GM19099 (cell line): ENCODE measurements around the gene C14orf119.
A peak's percentile ranks its signal among the peaks of the same experiment; 100 is the strongest.

Experiments
- POLR2A ChIP-seq: IDR thresholded peaks from 3 replicates; pipeline ENCODE4 v1.6.1; 2011; ENCODE audit warnings: low read depth; ENCODE audit not compliant: insufficient read length; ENCODE audit errors: extremely low read depth

Gene C14orf119

DNA sequence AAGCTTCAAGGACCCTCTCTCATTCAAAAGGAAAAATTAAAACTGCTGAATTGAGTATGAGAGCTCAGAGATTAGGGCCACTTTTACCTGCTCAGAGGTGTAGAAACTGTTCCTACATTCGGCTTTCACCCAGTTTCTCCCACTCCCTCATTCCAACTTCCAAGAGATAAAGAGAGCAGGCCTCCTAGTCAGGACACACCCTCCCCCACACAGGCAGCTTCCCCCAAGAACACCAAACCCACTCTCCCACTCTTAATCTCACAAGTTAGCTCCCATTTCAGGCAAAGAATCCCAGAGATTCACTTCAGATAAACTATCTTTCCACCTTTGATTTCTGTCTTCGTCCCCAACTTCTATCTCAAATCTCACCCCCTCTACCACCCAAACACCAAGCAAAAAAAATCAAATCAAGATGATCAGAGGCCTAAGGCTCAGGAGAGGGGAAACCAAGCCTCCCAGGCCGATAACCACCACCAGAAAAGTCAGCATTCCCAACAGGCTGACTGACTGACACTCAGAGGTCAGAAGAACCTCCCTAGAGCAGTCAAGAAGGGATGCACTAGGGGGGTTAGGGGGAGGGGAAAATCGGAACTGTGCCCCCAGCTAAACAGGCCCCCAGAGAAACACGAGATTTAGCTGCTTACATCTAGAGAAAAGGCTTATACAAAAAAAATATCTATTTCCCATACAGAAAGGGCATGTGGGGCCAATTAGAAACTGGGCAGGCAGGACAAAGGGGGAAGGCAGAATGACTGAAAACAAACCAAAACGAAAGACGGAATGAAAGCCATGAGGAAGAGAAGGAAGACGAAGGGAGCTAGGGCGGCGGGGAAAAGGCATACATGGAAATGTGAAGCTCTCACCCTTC, 24.8 kb upstream of the C14orf119 start:
- no peak for TF ChIP-seq POLR2A

DNA sequence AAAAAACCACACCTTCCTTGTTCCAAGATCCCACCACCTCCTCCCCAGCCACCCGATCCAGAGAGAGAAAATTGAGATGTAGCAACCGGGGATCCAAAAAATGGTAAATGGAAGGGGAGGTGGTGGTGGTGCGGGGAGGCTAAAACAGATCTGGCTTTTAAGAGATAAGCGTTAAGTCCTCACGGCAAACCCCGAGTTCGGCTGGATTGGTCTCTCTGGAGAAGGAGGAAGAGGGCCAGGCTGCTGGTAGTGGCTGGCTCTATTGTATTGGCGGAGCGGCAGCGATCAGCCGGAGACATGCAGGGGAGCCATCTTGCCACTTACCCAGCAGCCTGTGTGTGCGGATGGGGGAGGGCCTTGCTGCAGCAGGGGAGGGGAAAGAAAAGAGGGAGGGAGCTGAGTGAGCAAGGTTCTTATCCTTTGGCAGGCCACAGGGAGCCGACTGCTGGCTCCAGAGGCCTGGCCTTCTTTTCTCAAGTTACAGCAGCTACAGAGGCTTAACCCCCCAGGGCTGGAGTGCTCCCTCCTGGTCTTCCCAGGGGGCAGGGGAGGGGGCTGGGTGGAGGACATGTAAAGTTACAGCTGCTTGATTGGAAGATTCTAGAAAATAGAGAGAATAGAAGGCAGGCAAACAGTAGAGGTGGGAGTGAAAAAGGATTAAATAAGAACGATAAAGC, 23.9 kb upstream of the C14orf119 start:
- TF ChIP-seq POLR2A = peak; percentile 84

DNA sequence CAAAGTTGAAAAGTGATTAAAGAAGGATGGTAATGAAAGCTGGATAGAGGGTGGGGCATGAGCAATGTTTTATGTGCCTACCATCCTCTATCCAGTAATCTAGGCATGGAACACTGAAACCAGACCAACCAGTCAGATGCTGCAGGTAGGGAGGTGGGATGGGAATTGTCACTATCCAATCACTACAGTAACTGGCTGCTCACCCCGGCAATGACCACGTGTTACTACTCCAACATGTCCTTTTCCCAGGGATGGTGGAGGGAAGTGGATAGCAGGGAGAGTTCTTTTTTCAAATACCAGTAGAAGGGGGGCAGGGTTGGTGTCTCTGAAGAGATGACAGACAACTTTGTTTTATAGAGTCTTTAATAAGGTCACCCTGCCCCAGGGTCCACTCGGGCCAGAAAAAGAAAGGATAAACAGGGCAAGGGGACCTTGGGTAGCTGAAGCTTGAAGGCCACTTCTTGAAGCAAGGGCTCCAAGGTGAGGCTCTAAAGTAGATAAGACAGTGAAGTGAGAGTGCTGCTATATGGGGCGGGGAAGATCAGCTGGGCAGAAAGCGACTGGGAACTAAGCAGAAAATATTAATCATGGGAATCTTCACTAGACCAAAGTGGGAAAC, 23.3 kb upstream of the C14orf119 start:
- TF ChIP-seq POLR2A = no peak

DNA sequence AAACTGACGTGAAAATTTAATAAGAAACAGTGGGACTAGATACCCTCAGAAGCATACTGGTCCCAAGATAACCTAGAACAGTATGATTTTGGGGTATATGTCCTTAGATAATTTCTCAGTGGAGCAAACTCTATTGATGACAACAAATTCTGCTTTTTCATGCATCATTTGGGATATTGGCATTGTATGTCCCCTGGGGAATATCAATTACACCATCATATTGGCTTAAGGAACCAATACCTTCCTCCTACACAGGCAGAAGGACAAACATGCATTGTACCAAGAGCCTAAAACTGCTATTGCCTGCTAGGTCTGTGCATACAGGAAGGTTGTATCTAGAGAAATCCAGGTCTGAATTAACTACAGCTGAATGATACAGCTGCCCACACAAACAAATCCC, 20.4 kb upstream of the C14orf119 start:
- no peak for TF ChIP-seq POLR2A

DNA sequence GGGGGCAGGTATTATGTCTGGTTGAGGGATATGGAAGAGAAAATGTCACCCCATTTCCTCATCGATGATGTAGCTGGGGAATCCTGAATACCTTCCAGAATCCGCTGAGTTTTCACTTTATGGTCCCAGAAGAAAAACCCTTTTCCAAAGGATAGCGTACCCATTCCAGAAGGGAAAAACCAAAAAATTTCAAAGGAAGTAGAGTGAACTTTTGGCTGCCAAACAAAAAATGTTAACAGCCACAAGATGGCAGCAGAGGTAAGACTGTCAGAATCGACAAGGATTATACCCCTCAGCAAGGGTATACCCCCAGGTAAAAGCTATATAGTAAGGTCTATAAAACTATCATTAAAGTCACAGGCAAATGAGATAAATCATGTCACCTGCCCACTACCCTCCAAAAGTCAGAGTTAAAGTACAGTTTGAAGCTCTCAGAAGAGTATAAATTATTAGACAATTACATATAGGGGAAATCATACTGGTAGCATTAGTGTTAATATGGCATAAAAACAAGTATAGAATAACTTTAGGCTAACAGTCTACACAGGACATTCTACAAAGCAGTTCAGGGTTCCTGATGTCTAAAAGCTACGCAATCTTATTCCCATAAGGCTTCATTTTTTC, 18.4 kb upstream of the C14orf119 start:
- TF ChIP-seq POLR2A = no peak

DNA sequence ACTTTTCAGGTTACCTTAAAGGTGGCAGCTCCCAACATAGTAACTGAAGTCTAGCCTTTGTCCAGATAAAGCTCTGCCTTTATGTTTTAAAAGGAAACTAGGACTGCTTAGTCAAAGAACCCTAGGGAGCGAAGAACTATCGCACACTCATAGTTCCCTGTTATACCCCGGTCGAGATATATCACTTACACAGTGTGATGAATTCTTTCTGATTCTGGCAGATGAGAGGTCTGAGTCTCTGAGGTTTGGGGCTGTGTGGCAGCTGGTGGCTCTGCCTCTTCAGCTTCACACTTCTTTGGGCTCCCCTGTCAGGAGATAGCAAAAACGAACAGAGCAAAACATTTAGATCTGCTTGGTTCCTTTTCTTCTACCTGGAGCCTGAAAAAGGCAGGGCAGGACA, 17.3 kb upstream of the C14orf119 start:
- TF ChIP-seq POLR2A = no peak

DNA sequence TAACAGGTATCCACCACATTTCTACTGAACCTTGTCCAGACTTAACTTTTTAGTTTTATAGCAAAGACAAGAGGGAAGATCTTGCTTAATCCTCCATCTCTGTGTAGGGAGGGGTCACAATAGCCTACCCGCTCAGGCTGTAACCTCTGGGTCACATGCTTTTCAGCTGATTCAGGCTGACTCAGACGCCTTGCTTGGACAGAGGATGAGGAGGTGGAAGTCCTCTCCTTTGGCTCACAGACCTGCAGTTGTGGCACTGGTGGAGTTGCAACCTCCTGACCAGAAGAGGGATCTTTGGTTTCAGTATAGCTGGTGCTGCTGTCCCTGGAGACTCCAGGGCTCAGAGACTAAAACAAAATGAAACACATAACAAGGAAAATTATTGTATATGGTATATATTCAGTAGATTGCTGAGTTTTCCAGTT, 16.6 kb upstream of the C14orf119 start:
- no peak for TF ChIP-seq POLR2A

DNA sequence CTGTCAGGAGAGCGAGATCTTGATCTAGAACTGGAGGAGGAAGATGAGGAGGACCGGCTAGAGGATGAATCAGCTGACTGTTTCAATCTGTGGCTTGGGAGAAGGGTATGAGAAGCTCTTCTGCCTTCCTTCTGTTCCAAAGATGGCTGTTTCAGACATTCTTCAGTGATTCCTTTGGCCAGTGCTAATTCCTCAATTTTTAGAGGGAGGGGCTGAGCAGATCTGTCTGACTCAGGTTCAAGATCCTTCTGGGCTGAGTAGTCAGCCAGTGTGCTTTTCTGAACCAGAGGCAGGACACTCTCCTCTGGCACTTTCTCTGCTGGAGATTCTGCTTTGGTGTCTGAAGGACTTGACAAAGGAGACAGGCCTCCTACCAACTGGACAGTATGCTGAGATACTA, 15.6 kb upstream of the C14orf119 start:
- no peak for TF ChIP-seq POLR2A

DNA sequence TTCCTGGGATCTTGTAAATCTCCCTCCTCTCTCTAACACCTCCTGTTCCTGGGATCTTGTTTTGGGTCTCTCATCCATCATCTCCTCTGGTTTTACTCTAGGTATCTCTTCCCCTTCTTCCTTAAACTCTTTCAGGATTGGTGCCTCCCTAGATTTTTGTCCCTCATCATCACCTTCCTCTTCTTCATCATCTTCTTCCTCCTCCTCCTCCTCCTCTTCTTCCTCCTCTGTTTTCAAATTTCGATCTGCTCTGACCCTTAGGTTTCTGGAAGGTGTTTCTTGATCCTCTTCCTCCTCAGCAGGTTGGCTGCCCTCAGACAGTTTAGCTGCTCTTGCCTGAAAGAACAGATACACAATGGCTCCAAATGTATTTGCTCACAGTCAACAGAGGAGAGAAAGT, 14.8 kb upstream of the C14orf119 start:
- TF ChIP-seq POLR2A = no peak

DNA sequence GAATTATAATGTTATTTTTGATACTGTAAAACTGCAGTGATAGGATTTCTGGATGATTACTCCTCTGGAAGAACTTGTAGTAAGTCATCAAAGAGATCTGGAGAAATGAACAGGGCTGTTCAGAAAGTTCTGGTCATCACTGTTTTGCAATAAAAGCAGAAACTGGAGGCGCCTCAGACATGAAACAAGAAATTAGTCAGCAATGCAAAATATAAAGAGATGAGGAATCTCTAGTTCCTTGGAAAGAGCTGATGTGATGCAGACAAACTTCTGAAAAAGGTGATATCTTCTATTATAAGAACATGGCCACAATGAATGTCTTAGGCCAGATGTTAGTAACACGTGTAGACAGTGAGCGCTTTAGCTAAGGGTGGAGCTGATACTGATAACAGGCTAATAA, 9.8 kb upstream of the C14orf119 start:
- TF ChIP-seq POLR2A = no peak

DNA sequence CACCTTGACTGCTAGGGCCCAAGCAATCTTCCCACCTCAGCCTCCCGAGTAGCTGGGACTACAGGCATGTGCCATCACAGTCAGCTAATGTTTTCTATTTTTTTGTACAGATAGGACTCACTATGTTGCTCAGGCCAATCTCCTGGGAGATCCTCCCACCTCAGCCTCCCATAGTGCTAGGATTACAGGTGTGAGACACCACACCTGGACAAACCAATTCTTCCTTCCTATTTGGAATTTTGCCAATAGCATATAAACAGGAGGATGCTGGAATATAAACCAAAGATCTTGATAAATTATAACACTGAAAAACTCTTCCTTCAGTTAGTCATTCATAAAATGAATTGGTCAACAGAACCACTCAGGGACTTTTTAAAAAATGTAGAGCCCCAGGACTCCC, 8.7 kb upstream of the C14orf119 start:
- TF ChIP-seq POLR2A = no peak

DNA sequence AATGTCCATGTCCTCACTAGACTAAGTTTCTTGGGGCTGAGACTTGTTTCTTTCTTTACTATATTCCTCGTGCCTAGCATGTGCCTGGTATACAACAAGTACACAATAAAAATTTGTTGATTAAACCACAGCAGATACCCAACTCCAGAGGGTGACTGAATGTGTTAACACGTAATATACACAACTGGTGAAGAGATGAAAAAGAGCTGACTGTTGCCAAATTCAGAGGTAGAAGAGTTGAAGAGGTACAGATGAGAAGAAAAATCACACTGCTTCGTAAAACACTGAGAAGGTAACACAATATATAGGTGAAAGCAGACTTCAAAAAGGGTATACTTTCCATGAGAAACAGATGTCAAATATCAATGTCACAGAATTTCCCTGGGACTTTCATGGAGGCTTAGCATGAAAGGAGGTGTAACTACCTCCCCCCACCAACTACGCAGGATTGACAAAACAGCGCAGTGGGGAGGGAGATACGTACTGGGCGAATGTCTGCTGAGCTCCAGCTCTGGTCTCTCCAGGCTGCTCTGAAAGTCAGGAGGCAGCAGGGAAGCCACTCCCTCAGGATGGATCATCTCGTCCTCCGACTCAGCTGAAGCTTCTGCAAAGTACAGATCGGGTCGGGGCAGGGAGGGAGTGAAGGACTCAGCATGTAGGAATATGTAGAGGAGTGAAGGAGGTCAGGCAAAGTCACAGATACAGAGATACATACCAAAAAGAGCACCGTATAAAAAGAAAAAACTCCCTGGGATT, 5.6 kb upstream of the C14orf119 start:
- TF ChIP-seq POLR2A = no peak

DNA sequence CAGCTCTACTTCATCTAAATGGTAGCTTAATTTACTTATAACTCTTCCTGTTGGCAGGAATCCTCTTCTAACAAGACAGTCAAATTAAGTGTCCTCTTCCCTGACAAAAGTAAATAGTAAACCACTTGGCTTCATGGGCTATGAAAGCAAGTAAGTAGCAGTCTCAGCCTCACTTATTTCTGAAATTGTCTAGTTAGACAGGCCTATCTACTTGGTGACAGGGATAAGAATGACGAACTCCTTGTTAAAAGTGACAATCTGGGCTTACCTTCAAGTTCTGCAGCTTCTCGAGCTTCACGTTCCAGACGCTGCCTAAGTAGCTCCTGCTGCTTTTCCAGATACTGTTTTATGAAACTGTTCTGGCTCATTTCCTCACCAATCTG, 5.1 kb upstream of the C14orf119 start:
- TF ChIP-seq POLR2A = no peak

DNA sequence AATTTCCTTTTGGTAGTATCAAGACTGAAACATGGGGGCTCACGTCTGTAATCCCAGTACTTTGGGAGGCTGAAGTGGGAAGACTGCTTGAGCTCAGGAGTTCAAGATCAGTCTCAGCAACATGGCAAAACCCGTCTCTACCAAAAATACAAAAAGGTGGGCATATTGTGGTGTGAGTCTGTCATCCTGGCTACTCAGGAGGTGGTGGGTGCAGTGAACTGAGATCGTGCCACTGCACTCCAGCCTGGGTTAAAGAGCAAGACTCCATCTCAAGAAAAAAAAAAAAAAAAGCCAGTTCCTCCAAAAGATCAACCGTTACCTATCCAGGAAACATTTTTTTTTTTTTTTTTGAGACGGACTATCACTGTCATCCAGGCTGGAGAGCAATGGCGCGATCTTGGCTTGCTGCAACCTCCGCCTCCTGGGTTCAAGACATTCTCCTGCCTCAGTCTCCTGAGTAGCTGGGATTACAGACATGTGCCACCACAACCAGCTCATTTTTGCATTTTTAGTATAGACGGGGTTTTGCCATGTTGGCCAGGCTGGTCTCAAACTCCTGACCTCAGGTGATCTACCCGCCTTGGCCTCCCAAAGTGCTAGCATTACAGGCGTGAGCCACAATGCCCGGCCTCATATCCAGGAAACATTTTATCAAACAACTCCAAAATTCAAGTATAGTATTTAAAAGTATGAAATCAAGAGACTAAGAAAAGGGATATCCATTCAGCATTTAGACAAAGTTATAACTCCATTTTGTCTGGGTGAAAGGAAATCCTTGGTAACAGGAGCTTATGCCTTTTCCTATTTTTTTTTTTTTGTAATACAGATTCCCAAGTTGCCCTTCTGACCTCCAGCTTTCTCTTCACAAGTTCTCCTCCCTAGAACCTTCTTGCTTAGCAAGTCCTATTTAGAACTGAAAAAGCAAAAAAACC, 3.7 kb upstream of the C14orf119 start:
- no peak for TF ChIP-seq POLR2A

DNA sequence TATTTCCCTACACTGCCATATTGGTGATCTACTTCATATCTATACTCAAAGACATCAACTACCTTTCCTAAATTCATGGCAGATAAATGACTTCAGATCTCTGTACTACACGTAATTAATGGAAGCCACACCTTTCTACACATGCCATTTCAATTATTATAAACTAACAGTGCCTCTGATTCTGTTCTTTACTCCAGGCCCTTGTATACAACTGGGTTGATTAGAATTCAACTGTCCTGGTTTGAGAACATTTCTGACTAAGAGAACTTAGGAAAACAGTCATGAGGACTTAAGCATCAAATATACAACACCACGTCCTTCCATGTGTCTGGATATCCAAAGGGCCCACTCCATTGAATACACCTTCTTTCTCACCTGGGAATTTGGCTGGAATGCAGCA, 2.2 kb upstream of the C14orf119 start:
- TF ChIP-seq POLR2A = no peak
